ENCODE measurements around the gene IMPA2. TPM values are rescaled to one million over a fixed set of nuclear protein-coding genes. Genes with fewer than 3 reads are reported as not detected.

IMPA2 gene
- total RNA-seq, 2 donors from 2014 or later, result 17.2 to 28.4 TPM

DNA sequence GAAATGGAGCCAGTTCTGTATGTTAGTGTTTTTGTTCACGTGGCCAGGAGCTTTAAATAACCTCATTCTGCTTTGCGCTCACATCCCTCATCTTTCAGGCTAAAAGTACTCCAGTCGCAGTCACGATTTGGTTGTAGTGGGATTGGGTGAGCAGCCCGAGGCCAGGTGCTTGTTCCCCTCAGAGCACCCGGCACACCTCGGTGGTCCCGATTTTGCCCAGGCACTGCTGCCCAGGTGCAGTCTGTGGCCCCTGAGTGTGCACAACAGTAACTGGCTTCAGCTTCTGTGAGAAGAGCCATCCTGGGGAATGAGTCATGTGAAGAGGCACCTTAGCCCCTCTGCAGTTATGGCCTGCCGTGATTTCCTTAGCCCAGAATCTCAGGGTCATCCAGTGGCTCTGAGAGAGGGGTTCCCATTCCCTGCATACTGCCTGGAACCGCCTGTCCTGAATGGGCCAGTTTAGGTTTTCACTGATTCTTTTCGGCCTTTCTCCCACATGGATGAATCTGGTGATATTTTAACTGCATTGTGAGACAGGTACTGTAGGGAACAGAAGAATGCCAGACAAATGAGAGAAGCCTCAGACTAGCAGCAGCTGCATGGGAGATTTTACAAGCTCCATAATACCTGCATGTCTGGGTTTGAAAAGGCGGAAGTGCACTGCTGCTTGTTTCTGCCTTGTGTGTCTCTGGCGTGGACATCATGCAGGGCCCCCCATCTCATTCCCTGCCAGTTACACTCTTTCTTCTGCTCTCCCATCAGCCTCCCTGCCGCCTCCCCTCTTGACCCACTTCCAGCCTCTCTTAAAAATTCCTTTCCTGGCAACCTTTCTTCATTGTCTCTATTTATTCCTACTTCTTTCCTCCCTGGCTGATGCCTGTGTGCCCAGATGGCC, 33.5 kb downstream of the IMPA2 start:
- ATAC-seq (no peak), DNase-seq (no peak)
- intact Hi-C loops (cut with DNase I), result no loop called here

DNA sequence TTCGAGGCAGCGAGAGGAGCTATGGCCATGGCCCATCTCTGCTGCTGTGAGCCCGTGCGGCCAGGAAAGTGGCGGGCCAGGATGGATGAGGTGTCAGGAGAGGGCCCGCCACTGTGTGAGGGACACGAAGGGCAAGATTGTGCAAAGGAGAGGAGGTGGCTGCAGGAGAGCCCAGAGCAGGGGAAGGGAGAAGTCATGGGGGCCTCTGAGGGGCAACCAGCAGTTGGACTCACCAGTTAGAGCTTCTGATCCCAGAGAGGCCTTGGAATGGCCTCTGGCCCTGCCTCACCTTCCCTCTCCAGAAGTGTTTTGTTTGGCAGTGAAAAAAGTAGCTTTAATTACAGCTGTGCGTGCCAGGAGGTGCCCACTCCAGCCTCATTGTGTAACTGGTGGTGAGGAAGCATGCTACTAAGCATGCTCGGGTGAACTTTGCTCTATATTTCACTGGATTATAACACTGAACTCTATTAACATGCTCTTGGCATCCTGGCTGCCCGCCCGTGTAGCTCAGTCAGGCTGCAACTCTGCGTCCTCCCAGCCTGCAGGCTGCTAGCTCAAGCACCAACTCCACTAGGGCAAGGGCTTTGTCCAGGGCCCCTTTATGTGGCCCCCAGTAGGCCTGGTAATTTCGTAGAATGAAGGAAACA, 34.2 kb downstream of the IMPA2 start:
- DNase-seq (peak; percentile 50), ATAC-seq (peak; percentile 85 to 90)
- intact Hi-C loops (cut with DNase I), result no loop called here

DNA sequence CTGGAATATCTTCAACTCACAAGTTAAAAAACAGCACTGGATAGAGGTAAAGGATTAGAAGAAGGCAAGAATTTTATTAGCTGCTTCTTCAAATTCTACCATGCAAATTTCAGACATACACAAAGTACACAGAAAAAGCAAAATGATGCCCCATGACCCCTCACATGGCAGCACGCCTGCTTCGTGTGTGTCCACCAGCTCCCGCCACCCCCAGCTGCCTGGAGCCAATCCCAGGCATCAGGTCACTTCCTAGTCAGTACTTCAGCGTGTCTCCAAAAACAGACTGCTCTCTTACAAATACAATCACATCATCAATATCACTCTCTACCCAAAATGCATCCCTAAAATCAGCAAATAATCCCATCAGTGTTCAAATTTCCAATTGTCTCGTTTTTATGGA, 35.8 kb downstream of the IMPA2 start:
- intact Hi-C loops (cut with DNase I), result no loop called here
- DNase-seq (no peak), ATAC-seq (no peak)

DNA sequence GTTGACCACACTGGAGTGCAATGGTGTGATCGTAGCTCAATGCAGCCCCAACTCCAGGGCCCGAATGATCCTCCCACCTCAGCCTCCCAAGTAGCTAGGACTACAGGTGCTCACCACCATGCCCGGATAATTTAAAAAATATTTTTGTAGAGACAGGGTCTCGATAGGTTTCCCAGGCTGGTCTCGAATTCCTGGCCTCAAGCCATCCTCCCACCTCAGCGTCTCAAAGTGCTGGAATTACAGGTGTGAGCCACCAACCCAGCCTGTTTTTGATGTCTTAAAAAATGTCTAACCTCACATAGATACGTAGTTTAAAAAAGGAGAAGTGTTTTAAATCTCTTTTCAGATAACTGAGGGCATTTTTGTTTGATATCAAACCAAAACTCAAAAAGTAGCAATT, 37.6 kb downstream of the IMPA2 start:
- intact Hi-C loops (cut with DNase I), result no loop called here
- ATAC-seq, result no peak
- DNase-seq, result no peak

DNA sequence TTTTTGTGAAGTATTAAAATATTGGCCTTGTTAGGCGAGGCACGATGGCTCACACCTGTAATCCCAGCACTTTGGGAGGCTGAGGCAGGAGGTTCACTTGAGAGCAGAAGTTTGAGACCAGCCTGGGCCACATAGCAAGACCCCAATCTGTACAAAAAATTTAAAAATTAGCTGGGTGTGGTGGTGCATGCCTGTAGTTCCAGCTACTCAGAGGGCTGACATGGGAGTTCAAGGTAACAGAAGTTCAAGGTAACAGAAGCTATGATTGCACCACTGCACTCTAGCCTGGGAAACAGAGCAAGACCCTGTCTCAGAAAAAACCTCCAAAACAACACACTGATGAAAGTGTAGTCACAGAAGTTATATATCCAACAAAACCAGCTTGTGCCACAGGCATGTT, 39.8 kb downstream of the IMPA2 start:
- intact Hi-C loops (cut with DNase I), result no loop called here
- DNase-seq (no peak), ATAC-seq (no peak)

DNA sequence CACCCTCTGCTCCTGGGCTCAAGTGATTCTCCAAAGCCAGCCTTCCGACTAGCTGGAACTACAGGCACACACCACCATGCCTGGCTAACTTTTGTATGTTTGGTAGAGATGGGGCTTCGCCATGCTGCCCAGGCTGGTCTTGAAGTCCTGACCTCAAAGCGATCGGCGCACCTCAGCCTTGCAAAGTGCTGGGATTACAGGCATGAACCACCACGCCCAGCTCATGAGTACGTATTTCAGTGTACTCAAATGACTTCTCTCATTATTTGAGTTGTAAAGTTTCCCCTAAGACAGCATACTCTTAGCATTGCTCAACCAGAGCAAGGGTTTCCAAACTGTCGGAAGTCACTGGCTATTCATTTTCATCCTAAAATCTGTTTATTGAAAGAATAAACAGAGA, 40.3 kb downstream of the IMPA2 start:
- intact Hi-C loops (cut with DNase I), result no loop called here
- ATAC-seq, result no peak
- DNase-seq, result no peak

DNA sequence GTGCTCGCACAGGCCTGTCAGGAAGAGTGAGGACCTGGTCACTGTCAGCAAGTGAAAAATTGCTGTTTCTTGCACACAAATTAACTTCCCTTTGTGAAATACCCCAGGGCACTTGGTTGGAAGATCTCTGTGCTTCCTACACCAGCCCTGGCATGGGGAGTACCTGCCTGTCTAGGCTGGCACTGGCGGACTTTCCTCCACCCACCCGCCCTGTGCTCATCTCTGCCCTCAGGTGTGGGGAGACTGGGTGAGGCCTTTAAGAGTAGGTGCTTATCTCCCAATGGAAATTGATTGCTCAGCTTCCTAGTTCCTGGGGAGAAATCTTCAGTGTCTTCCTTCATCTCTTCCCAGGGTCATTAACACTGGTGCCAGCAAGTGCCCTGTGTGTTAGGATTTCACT, 42.1 kb downstream of the IMPA2 start:
- ATAC-seq (no peak), DNase-seq (no peak)
- intact Hi-C loops (cut with DNase I), result no loop called here

DNA sequence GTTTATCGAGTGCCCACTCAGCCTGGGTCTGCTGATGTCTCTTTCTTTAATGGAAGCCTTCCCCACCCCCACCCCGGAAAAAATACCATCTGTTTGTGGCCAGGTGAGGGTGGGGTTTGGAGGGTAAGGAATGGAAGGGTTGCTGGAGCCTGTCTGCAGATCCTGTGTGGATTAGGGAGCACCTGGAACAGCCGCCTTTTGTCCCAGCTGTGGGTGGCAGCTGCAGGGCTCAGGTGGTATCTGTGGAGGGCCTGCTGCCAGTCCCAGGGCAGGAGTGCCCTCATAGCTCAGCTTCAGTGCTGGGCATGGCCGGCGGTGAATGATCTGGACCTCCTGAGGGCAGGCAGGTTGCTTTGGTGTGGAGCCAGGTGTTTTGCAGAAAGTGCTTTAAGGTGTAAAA, 45.3 kb downstream of the IMPA2 start:
- ATAC-seq (no peak), DNase-seq (no peak)
- intact Hi-C loops (cut with DNase I), result no loop called here

DNA sequence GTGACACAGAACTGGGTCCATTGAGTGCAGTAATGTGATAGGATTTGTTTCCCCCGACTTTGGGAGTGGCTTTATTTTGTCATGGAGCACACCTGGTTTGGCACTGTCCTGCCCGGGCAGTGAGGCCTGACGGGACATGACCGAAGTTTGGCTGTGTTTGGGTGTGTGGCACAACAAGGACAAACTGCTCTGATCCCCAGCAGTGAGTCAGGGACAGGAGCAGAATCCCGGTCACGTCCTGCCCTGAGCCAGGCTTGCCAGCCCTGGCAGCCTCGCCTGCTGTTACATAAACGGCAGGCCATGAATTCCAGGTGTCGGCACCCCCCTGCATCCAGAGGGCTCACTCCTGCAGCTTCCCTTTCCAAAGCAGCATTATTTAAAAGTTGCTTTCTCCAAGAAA, 45.7 kb downstream of the IMPA2 start:
- ATAC-seq (peak; percentile 61 to 79), DNase-seq (peak; percentile 34)
- intact Hi-C loops (cut with DNase I), result no loop called here

DNA sequence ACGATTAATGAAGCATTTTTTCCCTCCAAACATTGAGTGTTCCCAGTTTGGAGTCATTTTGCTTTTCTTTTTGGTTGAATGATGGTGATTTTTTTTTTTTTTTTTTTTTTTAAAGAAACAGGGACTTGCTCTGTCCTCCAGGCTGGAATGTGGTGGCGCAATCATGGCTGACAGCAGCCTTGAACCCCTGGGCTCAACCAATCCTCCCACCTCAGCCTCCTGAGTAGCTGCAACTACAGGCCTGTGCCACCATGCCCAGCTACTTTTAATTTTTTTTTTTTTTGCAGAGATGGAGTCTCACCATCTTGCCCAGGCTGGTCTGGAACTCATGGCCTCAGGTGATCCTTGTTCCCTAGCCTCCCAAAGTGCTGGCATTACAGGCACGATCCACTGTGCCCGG, 46.2 kb downstream of the IMPA2 start:
- ATAC-seq (no peak), DNase-seq (no peak)
- intact Hi-C loops (cut with DNase I), result no loop called here

DNA sequence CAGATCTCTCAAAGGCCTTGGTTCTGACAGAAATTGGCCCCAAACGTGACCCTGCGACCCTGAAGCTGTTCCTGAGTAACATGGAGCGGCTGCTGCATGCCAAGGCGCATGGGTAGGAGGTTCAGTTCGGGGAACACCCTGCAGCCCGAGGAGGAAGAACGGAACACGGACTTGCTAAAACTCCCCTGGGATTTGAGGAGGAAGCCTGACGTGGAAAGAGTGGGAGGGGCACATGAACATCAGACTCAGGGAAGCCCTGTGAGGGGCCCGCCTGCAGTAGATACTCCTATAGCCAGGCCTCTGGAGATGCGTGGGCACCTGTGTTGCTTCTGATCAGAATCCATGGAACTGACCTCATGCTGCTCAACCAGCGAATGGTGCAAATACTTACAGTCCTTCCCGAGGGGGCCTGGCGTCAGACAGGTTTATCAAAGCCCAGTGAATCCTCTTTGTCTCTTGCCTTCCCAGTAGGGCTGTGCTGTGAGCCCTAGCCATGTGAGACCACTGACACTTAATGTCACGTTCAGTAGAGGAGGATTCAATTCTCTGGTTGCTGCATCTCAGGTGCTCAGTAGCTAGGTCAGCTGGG, 46.8 kb downstream of the IMPA2 start:
- ATAC-seq, result peak; percentile 22 to 29
- intact Hi-C loops (cut with DNase I), result no loop called here
- peak; percentile 38 for DNase-seq

DNA sequence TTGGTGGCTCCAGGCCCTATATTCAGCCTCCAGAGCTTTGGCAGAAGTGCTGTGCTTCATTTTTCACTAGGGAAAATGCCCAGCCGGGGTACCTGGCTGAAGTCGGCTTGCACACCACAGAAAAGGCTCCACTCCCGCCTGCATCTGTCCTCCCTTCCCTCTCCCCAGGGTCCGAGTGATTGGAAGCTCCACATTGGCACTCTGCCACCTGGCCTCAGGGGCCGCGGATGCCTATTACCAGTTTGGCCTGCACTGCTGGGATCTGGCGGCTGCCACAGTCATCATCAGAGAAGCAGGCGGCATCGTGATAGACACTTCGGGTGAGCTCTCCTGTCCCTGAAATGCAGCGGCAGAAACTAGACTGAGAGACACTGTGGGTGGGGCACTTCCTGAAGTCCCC, 47.4 kb downstream of the IMPA2 start:
- DNase-seq (no peak), ATAC-seq (no peak)
- intact Hi-C loops (cut with DNase I), result no loop called here

DNA sequence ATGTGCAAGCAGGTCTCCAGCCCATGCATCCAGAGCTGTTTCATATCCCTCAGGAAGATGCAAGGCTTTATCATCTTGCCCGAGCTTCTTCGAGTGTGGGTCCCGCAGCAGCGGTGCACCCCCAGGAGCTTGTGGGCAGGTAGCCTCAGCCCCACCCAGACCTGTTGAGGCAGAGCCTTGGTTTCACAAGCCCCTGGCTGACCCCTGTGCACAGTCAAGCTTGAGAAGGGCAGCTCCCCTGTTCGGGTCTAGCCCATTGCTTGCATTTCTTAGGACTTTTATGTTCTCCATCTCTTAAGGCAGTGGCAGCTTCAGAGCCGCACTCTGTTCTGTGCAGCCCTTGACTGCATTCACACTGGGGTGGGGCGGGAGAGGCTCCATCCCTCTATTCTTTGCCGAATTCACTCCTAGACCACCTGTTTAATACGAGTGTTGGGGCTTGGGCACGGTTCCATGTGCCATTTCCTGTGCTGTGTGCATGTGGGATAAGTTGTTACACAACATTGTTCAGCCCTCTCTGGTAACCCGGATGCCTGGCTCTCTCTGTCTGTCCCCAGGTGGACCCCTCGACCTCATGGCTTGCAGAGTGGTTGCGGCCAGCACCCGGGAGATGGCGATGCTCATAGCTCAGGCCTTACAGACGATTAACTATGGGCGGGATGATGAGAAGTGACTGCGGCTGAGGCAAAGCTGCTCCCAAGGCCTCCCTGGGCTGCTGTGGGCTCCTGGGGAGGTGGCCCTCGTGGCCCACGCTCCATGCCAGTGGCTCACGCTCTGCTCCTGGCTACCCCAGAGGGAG, 48.7 kb downstream of the IMPA2 start:
- intact Hi-C loops (cut with DNase I), result no loop called here
- DNase-seq (no peak), ATAC-seq (no peak)

DNA sequence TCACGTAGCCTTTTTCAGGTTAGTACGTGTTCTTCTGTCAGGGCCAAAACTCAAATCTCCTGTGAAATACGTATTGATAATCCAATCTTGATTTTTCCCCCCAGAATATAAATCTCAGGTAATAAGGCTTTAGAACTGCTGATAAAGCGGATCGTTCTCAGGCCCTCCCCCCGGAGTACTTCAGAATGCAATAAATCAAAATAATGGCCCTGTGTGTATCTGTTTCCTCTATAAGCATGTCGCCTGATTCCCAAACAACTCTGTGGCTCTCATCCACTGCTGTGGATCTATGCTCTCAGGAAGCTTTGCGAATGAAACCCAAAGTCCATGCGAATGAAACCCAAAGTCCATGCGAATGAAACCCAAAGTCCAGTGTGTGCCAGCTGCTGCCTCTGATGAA, 49.4 kb downstream of the IMPA2 start:
- intact Hi-C loops (cut with DNase I), result no loop called here
- no peak for DNase-seq
- no peak for ATAC-seq

DNA sequence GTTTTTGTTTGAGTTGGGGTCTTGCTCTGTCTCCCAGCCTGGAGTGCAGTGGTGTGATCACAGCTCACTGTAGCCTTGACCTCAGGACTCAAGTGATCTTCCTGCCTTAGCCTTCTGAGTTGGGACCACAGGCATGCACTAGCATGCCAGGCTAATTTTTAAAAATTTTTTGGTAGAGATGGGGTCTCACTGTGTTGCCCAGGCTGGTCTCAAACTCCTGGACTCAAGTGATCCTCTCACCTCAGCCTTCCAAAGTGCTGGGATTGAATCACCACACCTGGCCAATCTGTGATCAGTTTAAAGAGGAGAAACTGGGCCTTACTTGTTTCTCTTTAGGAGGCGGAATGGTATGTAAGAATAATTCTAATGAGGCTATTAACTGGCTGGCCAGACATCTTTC, 49.9 kb downstream of the IMPA2 start:
- ATAC-seq (no peak), DNase-seq (no peak)
- intact Hi-C loops (cut with DNase I), result no loop called here

DNA sequence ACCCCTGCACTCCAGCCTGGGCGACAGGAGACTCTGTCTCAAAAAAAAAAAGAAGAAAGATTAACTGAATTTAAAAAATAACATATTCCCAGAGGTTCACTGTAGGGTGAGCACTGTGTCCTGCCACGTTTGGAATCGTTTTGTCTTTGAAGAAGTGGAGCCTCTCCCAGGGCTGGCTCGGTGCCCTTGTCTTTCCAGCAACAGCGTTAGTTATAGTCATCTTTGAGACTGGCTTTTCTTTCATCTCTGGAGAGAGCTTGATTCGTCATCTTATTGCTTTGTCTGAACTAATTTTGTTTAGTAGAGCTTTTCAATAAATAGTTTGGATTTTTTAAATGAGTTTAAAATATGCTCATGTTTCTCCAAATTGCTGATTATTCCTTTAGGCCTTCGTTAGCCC, 50.5 kb downstream of the IMPA2 start:
- ATAC-seq, result no peak
- DNase-seq, result peak; percentile 49
- intact Hi-C loops (cut with DNase I), result no loop called here

DNA sequence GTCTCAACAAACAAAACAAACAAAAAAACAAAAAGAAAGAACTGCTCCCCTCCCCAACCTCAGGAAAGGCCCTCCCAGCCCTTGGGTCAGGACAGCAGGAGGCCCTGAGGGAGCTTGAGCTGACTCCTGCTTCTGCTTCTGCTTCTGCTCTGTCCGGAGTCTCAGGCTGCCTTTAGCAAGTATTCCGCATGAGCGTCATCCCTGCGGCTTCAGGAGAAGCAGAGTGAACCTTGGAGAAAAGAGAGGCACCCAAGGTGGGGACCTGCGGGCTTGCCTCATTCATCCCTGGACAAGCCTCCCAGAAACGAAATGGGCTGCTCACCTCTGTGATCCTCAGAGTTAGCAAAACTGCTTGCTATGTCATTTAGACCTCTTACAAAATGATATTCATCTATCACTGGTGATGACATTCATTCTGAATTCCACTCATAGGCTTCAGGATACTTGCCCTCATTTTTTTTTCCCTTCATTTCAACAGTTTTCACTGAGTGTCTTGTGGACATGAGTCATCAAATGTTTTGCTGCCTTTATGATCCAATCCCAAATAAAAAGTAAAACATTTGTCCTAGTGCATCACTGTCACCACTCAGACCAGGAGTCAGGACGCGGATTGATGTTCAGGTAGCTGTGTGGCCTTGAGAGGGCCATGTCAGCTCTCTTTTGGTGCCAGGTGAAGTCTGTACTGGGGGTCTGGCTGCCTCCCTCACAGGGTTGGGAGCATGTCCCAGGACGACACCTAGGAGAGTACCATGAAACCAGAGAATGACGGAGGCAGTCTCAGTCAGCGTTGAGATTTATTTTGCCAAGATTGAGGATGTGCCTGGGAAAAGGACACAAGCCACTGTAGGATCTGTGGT, 51.7 kb downstream of the IMPA2 start:
- intact Hi-C loops (cut with DNase I), result no loop called here
- no peak for DNase-seq

DNA sequence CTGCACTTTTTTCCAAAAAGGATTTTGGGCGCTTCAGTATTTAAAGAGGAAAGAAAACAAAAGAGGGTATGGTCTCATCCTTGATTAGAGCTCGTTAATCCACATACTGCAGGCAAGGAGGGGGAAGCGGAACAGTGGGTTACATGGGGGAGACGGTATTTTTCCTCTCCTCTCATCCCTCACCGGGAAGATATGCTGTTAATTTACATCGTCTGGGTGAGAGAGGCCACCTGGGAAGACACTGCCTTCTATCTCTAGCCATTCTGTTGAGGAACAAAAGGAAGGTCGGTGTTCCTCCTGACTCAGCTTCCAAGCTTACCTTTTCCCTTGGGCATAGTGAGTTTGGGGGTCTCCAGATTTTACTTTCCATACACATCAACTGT, 52.3 kb downstream of the IMPA2 start:
- DNase-seq (no peak), ATAC-seq (no peak)
- intact Hi-C loops (cut with DNase I), result no loop called here

More for the DNA sequence above, 51.7 kb downstream of the IMPA2 start:
- no peak for ATAC-seq

Measured in left cardiac atrium (tissue), 4 donors.